OCI-LY3 (cell line): ENCODE results near the gene HHAT.

Source experiments
- EZH2phosphoT487 ChIP-seq: fragments of 200-600 bp; shearing (Covaris generic); IDR thresholded peaks from 2 replicates; pipeline ENCODE4 v1.6.1; 2018; ENCODE audit warnings: antibody characterized with exemption, mixed run types, low read depth
- TF ChIP-seq, protein P1 (sequence below): fragments of 200-600, 300-600 bp; sonication (generic); IDR thresholded peaks from 2 replicates; pipeline ENCODE4 v1.5.1; 2014; ENCODE audit warnings: antibody characterized with exemption, low read length, low read depth

DNA sequence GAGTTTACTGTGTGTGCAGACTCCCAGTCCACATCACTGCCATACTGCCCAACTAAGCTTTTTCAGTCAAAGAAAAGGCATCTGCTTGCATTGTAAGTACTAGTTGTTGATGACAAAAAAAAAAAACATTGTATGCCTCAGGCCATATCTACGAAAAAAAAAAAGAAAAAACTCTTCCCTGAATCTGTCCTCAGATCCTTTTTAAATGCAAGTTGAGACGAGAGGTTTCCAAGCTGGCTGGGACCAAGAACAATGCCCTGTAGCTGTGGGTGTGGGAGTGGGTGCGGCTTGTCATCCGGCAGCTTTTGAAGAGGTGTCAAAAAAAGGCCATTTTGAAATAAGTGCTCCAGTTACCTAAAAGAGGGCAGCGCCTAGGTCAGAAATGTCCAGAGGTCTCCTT is 29.2 kb upstream of the HHAT start:
- TF ChIP-seq EZH2phosphoT487, result no peak
- TF ChIP-seq, protein P1, sequence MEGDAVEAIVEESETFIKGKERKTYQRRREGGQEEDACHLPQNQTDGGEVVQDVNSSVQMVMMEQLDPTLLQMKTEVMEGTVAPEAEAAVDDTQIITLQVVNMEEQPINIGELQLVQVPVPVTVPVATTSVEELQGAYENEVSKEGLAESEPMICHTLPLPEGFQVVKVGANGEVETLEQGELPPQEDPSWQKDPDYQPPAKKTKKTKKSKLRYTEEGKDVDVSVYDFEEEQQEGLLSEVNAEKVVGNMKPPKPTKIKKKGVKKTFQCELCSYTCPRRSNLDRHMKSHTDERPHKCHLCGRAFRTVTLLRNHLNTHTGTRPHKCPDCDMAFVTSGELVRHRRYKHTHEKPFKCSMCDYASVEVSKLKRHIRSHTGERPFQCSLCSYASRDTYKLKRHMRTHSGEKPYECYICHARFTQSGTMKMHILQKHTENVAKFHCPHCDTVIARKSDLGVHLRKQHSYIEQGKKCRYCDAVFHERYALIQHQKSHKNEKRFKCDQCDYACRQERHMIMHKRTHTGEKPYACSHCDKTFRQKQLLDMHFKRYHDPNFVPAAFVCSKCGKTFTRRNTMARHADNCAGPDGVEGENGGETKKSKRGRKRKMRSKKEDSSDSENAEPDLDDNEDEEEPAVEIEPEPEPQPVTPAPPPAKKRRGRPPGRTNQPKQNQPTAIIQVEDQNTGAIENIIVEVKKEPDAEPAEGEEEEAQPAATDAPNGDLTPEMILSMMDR, result no peak
